Superior temporal gyrus (tissue), 1 donor: ENCODE data around the gene TPST1.
"Not testable (repeated sequence)": the region's sequence is repeated elsewhere in the genome, so short reads cannot be mapped to it uniquely, and the experiment has no call there.

Experiments
- DNase-seq: peaks from one replicate; pipeline ENCODE4 v3.0.0-alpha.2; 2016; ENCODE audit errors: extremely low spot score

TPST1 gene

DNA sequence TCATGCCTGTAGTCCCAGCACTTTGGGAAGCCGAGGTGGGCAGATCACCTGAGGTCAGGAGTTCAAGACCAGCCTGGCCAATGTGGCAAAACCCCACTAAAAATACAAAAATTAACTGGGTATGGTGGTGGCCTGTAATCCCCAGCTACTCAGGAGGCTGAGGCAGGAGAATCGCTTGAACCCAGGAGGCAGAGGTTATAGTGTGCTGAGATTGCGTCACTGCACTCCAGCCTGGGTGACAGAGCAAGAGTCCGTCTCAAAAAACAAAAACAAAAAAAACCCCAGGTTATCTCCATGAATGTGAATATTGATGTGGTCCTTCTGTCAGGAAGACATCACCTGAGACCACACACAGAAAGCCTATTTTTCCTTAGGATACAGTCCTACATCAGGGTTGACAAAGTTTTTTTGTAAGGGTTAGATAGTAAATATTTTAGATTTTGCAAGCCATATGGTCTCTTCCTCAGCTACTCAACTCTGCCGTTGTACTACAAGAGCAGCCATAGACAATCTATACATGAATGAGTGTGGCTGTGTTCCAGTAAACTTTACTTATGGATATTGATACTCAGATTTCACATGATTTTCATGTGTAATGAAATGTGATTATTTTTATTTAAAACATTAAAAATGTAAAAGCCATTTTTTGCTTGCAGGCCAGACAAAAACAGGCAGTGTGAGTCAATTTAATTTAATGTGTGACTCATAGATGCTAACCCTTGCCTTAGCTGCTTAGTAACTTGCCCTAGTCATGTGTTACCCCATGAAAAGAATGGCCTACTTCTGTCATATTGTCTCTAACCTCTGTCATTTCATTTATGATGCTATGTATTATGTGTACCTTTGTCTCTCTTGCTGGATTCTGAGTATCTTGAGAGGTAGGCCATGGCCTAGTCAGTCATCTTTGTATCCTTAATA is 78.1 kb downstream of the TPST1 start:
- no peak for DNase-seq

DNA sequence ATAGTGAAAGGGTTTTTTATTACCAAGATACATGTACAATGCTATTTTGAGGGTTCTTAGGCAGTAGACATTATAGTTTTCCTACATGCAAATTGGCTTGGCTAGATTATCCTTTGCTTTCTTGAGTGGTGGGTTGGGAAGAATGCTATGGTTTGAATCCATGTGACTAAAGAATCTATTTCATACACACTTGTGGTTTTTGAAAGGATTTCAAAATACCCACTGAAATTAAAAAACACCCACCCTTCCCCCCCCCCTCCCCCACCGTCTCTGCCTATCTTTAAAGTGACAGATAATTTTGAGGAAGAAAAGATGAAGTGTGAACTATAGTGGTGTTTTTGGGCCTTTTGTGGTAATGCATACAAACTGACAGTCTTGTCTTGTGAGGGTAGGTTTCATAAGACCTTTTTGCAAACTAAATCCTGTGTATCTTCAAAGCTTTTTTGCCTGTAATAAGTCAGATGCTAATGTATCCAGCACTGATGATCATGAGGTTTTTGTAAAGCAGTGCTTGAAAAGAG is 90.9 kb downstream of the TPST1 start:
- no peak for DNase-seq

DNA sequence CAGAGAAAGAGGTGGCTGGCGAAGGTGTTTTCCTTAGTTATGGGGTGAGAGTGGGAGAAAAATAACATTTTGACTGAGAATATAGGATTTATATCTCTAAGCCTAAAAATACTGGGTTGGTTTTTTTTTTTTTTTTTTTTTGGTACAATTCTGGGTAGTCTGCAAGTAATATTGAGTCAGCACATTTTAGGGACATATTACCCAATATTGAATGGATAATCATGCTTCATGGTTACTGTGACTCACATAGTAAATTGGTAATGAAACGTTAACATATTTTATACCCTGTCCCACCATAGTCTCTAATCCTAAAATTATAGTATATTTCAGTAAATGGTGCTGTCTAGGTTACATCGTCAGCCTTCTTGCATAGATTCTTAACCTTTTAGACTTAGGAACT is 91.4 kb downstream of the TPST1 start:
- DNase-seq: no peak

- no peak for DNase-seq
These were observed 92.4 kb downstream of the TPST1 start for GRCh38 chr7:66297579-66297978.

DNA sequence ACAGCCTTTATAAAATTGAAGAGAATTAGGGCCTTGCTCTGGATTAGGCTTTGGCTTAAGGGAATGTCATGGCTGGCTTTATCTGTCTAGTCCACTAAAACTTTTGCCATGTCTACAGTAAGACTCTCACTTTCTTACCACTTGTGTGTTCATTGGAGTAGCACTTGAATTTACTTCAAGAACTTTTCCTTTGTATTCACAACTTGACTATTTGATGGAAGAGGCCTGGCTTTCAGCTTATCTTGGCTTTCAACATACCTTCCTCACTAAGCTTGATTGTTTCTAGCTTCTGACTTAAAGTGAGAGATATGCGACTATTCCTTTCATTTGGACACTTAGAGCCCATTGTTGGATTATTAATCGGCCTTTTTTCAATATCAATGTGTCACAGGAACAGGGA is 96.1 kb downstream of the TPST1 start:
- no peak for DNase-seq

GRCh38 chr7:66301737-66302136 is 96.6 kb downstream of the TPST1 start:
- no peak for DNase-seq

DNA sequence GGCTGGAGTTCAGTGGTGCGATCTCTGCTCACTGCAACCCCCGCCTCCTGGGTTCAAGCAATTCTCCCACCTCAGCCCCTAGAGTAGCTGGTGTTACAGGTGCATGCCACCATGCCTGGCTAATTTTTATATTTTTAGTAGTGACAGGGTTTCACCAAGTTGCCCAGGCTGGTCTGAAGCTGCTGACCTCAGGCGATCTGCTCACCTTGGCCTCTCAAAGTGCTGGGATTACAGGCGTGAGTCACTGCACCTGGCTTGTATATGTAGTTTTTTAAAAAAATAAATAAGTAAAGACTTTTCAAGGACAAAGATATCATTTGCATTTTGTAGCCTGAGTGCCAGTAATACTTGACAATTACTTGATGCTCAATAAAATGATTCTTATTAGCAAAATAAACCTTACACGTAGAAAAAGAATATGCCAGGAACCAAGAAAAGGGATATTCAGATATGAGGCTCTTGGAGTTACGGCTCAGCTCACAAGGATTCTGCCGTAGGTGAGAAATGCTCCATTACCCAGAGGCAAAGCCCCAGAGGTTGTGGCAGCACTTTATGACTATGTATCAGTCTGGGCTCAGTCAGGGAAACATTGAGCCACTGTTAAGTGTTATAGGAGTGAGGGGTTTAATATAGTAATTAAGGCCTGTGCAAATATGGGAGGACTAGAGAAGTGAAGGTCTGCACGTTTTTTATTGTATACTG is 98.5 kb downstream of the TPST1 start:
- no peak for DNase-seq

GRCh38 chr7:66304536-66304935 is 99.4 kb downstream of the TPST1 start:
- DNase-seq: no peak

- no peak for DNase-seq
These were observed 101.1 kb downstream of the TPST1 start for GRCh38 chr7:66306243-66306642.

- DNase-seq: no peak
These were observed 102.6 kb downstream of the TPST1 start for GRCh38 chr7:66307591-66308215.

GRCh38 chr7:66308411-66308810 is 103.3 kb downstream of the TPST1 start:
- no peak for DNase-seq

DNA sequence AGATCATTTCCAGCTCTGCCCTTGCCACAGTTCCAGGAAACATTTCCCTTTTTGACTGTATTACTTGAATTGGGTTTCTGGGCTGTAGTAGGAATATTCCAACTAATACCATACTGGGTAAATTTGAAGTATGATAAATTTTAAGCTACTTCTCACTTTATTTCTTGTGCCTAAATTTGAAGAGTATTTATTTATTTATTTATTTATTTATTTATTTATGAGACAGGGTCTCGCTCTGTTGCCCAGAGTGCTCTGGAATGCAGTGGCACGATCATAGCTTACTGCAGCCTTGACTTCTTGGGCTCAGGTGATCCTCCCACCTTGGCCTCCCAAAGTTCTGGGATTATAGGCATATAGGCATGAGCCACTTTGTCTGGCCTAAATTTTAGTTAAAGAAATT is 105.5 kb downstream of the TPST1 start:
- DNase-seq: no peak

DNA sequence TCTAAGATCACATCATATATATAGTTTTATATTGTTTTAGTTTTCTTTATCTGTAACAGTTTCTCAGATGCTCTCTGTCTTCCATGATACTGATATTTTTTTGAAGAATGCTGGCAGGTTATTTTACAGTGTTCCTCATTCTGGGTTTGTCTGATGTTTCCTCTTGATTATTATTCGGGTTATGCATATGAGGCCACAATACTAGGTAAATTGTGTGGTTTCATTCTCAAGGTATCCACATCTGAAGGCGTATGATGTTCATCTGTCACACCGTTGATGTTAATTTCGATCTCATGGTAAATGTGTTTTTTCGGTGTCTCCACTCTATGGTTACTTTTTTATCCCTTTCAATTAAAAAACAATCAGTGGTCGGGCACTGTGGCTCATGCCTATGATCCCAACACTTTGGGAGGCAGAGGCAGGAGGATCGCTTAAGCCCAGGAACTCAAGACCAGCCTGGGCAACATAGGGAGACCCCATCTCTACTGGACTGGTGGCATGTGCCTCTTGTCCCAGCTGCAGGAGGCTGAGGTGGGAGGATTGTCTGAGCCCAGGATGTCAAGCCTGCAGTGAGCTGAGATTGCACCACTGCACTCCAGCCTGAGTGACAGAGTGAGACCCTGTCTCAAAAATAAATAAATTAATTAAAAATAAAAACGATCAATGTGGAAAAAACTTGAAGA is 108.9 kb downstream of the TPST1 start:
- DNase-seq: no peak

DNA sequence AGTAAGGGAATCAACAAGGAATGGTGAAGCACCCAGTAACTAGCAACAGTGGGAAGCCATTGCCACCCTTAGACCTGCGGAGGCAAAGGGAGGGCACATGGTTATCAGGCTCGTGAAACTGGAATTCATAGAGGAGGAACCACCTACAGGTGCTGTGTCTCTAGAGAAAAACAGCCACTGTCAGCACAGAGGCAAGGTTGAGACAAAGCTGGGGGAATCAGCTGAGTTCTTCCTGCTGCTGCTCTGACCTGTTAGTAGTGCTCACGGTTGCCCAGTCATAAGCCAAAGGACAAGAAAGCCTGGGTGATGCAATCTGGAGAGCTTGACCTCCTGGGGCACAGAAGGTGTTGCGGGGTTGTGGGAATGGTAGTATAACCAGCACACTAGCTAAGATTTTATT is 110.1 kb downstream of the TPST1 start:
- no peak for DNase-seq

DNA sequence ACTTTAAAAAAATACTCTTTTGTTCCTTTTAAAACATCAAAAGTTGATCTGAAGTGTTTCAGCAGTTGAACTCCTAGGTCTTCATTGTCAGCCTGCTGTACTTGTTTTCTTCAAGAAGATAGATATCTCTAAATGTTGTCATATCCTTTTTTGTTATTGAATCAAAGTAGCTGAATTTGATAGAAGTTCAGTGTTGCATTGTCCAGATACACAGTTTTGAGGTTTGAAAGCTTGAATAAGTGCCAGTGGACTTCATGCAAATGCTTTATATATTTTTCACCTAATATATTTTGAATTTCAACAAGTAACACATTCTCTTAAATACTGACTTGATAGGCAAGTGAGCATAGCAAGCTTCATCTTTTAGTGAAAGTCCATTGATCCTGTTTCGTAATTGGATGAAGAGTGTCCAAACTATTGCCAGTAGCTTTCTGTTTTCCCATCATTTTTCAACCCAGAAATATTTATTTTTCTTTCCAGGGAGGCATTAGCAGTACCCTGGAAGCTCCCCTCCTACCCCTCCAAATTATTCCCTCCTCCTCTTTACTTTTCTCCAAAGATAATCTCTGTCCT is 114.4 kb downstream of the TPST1 start:
- no peak for DNase-seq

GRCh38 chr7:66321283-66321682 is 116.1 kb downstream of the TPST1 start:
- no peak for DNase-seq

DNA sequence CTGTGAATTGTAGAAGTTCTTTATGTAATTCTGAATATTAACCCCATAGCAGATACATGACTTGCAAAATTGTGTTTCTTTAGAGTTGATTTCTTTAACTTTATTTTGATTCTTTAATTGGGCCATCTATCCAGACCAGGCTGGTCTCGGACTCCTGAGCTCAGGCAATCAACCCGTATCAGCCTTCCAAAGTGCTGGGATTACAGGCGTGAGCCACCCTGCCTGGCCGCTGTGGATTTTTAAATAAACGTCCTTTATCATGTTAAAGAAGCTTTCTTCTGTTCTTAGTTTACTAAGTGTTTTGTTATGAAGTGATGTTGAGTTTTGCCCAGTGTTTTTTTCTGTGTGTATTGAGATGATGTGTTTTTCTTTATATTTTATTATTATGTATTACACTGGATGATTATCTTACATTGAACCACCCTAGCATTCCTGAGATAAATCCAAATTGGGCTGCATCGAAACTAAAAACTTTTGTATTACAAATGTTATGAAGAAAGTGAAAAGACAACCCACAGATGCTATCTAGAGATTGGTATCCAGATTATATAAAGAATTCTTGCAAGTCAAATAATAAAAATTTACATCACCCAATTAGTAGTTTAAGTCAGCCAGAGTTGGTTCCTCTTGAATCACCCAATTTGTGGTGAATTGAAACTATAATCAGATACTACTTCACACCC is 118.1 kb downstream of the TPST1 start:
- no peak for DNase-seq

DNA sequence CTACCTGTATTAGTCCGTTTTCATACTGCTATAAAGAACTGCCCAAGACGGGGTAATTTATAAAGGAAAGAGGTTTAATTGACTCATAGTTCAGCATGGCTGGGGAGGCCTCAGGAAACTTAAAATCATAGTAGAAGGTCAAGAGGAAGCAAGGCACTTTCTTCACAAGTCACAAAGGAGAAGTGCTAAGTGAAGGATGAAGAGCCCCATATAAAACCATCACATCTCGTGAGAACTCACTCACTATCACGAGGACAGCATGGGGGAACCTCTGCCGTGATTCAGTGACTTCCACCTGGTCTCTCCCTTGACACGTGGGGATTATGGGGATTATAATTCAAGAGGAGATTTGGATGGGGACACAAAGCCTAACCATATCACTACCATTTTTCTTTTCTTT is 119.9 kb downstream of the TPST1 start:
- DNase-seq: not testable (repeated sequence)

DNA sequence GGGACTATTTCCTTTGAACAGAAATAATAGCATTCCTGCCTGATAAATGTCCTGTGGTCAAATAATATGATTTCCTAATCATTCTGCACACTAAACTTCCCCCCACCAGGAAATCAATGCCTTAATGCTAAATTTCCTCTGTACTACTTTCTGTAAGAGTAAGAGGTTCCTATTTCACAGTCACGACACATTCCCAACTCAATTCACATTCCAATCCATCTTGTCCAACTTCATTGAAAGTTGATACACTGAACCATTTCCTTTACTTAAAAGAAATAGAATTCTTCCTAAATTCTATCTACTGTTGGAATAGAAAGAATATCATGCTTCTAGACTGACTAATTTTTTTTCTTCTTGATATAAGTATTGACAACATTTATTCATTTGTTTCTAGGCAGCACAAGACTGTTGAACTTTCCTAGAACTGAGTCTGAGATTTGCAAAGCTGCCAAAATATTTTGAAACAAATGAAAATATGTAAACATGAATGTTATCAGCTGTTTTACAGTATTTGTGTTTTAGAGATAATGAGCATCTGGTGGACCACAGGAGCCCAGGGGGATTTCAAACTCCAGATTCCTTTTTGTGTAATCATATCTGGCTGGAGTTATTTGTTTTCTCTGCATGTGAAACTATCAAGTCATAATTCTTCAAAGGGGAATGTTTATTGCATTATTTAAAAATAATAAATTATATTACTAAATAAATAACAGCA is 121.5 kb downstream of the TPST1 start:
- no peak for DNase-seq

DNA sequence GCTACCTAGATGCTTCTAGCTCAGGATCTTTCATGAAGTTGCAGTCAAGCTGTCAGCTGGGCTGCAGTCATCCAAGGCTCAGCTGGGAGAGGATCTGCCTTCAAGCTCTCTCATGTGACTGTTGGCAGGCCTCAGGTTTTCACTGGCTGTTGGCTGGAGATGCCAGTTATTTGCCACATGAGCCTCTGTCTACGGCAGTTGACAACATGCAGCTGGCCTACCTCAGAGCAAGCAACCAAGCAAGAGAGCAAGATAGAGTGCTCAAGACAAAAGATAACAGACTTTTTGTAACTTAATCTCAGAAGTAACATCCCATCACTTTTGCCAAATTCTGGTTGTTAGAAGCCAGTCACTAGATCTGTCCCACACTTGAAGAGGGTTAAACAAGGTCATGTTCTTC is 125.8 kb downstream of the TPST1 start:
- DNase-seq: no peak
